Measurements from ENCODE around the gene GGTLC1. TPM values are rescaled to one million over a fixed set of nuclear protein-coding genes. Genes with fewer than 3 reads are reported as not detected.
"Not testable (repeated sequence)": the region's sequence is repeated elsewhere in the genome, so short reads cannot be mapped to it uniquely, and the experiment has no call there.

Gene GGTLC1
- total RNA-seq, 1 donor from 2014 or later = not detected

DNA sequence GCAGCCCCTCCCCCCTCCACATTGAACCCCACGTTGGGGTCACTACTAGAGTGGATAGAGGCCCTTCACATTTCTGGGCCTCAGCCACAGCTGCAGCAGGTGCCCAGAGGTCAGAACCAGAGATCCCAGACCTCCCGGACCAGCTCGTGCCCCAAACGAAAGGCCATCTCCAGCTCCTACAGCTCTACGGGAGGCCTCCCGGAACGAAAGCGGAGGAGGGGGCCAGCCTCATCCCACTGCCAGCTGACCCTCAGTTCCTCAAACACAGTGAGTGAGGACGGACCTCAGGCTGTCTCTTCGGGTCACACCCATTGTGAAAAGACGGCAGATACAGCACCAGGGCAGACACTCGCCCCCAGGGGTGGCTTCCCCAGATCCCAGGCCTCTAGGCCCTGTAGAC is 1.7 kb upstream of the GGTLC1 start:
- intact Hi-C loops (cut with DNase I); H3K36me3 ChIP-seq; H3K27me3 ChIP-seq; DNase-seq (ENCODE audit: low spot score in 2 of 2); H3K4me3 ChIP-seq; H3K27ac ChIP-seq; H3K9me3 ChIP-seq; H3K4me1 ChIP-seq: not testable (repeated sequence)

GRCh38 chr20:23988966-23989365 is 387 bp upstream of the GGTLC1 start:
- H3K9me3 ChIP-seq; H3K27me3 ChIP-seq; intact Hi-C loops (cut with DNase I): not testable (repeated sequence)

GRCh38 chr20:23986716-23987115 is 1.9 kb downstream of the GGTLC1 start:
- H3K9me3 ChIP-seq; H3K4me1 ChIP-seq; H3K4me3 ChIP-seq; H3K27me3 ChIP-seq; H3K36me3 ChIP-seq; H3K27ac ChIP-seq; intact Hi-C loops (cut with DNase I): not testable (repeated sequence)
- peak in 1 of 2 donors; percentile 12 for DNase-seq (ENCODE audit: low spot score in 2 of 2)

More at GRCh38 chr20:23988966-23989365, 387 bp upstream of the GGTLC1 start:
- H3K36me3 ChIP-seq, H3K4me1 ChIP-seq, H3K27ac ChIP-seq, H3K4me3 ChIP-seq: not testable (repeated sequence)
- DNase-seq (ENCODE audit: low spot score in 2 of 2) = peak in 1 of 2 donors; percentile 37

DNA sequence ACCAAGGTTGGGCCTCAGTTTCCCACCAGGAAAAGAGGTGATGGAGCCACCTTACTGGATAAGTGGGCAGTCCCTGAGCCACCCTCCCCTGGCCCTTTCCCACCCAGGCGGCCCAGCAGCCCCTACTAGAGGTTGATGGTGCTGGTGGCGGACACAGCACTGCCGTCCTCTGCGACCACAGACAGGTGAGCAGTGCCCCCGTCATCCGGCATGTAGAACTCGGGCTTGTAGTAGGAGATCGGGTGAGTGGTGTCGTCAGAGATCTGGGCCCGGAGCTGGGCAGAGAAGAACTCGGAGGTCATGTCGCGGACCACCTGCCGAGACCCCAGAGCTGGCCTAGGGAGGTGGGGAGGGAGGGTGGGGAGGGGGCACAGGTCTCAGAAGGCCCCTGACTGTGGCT is 2.3 kb downstream of the GGTLC1 start:
- H3K36me3 ChIP-seq; H3K27ac ChIP-seq; H3K4me3 ChIP-seq; H3K4me1 ChIP-seq; H3K27me3 ChIP-seq; intact Hi-C loops (cut with DNase I); H3K9me3 ChIP-seq: not testable (repeated sequence)
- DNase-seq (ENCODE audit: low spot score in 2 of 2) = peak in 1 of 2 donors; percentile 39

GRCh38 chr20:23985790-23986225 is 2.8 kb downstream of the GGTLC1 start:
- H3K27me3 ChIP-seq; H3K36me3 ChIP-seq; H3K27ac ChIP-seq; H3K4me3 ChIP-seq; intact Hi-C loops (cut with DNase I); H3K4me1 ChIP-seq; H3K9me3 ChIP-seq: not testable (repeated sequence)
- peak in 1 of 2 donors; percentile 18 for DNase-seq (ENCODE audit: low spot score in 2 of 2)

DNA sequence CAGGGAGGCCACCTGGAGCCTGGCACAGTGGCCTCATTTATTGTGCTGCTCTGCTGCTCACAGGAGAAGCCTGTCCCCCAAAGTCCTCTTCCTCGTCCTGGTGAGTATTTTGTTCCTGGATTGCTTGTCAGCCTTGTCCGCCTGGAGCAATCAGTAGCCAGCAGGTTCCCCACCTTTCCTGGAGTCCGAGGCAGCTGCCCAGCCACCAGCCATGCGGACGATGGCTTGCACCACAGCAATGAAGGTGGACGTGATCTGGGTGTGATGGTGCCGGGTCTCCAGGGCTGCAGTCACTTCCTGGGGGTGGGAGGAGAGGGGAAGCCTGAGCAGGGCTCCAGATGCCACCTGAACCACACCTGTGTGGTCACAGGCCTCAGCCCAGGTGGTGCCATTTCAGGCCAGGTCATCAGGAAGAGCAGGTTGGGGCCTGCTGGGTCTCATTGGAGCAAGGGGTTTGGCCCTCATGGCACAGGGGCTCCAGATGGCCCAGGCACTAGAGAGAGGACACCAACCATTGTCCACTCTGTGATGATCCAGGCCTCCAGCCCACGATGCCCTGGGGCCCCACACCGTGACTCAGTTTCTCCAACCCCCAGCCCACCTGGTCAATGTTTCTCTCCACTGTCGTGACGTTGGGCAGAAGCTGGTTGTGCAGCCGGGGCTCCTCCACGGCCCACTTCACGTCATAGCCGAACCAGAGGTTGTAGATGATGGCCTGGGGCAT is 3.4 kb downstream of the GGTLC1 start:
- H3K27ac ChIP-seq; DNase-seq (ENCODE audit: low spot score in 2 of 2); H3K36me3 ChIP-seq; H3K9me3 ChIP-seq; intact Hi-C loops (cut with DNase I); H3K27me3 ChIP-seq; H3K4me3 ChIP-seq; H3K4me1 ChIP-seq: not testable (repeated sequence)

- H3K4me3 ChIP-seq; intact Hi-C loops (cut with DNase I); DNase-seq (ENCODE audit: low spot score in 2 of 2); H3K27ac ChIP-seq; H3K9me3 ChIP-seq; H3K27me3 ChIP-seq; H3K36me3 ChIP-seq; H3K4me1 ChIP-seq: not testable (repeated sequence)
Measured at GRCh38 chr20:23984476-23985023, 4.0 kb downstream of the GGTLC1 start.

DNA sequence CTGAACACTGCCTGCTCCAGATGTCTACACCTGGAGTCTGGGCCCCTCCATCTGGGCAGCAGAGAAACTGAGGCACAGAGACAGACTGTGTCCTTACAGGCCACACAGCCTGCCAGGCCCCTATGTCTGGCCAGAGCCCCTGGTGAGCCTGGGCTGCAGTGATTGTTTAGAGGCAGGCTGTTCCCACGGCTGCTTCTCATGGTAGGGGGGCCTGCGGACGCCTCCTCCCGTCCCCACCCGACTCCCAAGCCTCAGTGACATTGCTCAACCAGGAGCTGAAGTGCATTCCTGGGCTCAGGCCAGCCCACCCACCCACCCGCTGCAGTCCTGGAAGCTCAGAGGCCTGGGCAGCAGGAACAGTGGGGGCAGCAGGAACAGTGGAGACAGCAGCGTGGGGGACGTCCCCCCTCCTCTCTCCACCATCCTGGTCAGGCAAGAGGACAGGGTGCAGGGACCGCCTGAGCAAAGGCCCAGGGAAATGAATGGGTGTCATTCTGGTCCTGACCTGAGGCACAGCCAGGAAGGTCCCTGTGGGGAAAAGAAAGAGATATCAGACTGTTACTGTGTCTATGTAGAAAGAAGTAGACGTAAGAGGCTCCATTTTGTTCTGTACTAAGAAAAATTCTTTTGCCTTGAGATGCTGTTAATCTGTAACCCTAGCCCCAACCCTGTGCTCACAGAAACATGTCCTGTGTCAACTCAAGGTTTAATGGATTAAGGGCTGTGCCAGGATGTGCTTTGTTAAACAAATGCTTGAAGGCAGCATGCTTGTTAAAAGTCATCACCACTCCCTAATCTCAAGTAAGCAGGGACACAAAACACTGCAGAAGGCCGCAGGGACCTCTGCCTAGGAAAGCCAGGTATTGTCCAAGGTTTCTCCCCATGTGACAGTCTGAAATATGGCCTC is 6.2 kb downstream of the GGTLC1 start:
- not testable (repeated sequence) for H3K27ac ChIP-seq

DNA sequence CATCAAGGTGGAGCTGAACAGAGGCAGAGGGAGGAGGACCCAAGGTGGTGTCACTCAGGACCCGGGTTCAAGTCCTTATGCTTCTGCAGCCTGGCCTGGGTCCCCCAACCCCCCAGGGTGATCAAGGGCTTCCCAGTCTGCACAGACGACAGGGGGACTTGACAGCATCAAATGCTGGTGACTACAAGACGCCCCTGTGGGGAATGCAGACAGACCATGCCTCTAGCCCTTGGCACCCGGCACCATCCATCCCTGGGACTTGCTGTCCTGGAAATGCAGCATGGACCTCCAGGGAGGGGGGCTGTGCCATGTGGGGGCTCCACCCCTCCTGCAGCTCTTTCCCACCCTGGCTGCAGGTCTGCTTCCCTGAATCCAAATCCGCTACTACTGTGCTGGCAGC is 7.1 kb downstream of the GGTLC1 start:
- intact Hi-C loops (cut with DNase I); H3K4me1 ChIP-seq; H3K9me3 ChIP-seq; H3K36me3 ChIP-seq; DNase-seq (ENCODE audit: low spot score in 2 of 2); H3K27ac ChIP-seq; H3K4me3 ChIP-seq; H3K27me3 ChIP-seq: not testable (repeated sequence)

More for the DNA sequence above, 6.2 kb downstream of the GGTLC1 start:
- H3K4me3 ChIP-seq; H3K36me3 ChIP-seq; H3K9me3 ChIP-seq; H3K4me1 ChIP-seq; H3K27me3 ChIP-seq; intact Hi-C loops (cut with DNase I); DNase-seq (ENCODE audit: low spot score in 2 of 2): not testable (repeated sequence)

DNA sequence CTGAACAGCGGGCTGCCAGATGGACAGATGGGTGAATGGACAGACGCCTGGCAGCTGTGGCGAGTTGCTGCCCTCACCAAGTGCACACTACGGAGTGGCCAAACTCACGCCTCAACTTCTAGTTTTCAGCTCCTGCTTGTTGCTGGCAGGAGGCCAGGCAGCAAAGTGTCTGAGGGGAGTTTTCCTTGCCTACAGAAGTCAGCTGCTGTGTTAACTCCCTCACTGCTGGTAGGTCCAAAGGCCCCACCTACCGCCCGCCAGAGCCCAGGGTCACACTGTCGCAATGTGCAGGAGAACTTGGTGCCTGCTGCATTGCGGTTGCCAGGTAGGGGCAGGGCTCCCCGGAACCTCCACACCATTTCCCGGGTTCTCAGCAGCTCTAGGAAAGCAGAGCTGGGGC is 7.6 kb downstream of the GGTLC1 start:
- H3K9me3 ChIP-seq; H3K4me1 ChIP-seq; intact Hi-C loops (cut with DNase I); H3K27me3 ChIP-seq; H3K4me3 ChIP-seq; H3K36me3 ChIP-seq; DNase-seq (ENCODE audit: low spot score in 2 of 2); H3K27ac ChIP-seq: not testable (repeated sequence)

GRCh38 chr20:23979899-23980811 is 8.4 kb downstream of the GGTLC1 start:
- intact Hi-C loops (cut with DNase I); H3K36me3 ChIP-seq; H3K9me3 ChIP-seq; H3K27me3 ChIP-seq; H3K27ac ChIP-seq; H3K4me1 ChIP-seq; H3K4me3 ChIP-seq; DNase-seq (ENCODE audit: low spot score in 2 of 2): not testable (repeated sequence)

- H3K4me1 ChIP-seq; H3K9me3 ChIP-seq; H3K36me3 ChIP-seq; H3K4me3 ChIP-seq; intact Hi-C loops (cut with DNase I); H3K27me3 ChIP-seq; DNase-seq (ENCODE audit: low spot score in 2 of 2); H3K27ac ChIP-seq: not testable (repeated sequence)
Measured at GRCh38 chr20:23979380-23979779, 9.2 kb downstream of the GGTLC1 start.

GRCh38 chr20:23978457-23978856 is 10.1 kb downstream of the GGTLC1 start:
- H3K27me3 ChIP-seq; H3K36me3 ChIP-seq; DNase-seq (ENCODE audit: low spot score in 2 of 2); H3K4me1 ChIP-seq; intact Hi-C loops (cut with DNase I); H3K9me3 ChIP-seq; H3K4me3 ChIP-seq; H3K27ac ChIP-seq: not testable (repeated sequence)
